MCF 10A (cell line): ENCODE data around the gene EIF2S1. TPM values are rescaled to one million over a fixed set of nuclear protein-coding genes. Genes with fewer than 3 reads are reported as not detected.

Experiments used
- BruUV-seq: library from RNA; stranded (reverse); fragments of 400-500 nt; replicated peaks from 2 replicates; lab custom pipeline; 2021; lab: Mats Ljungman, UMichigan
- CTCF ChIA-PET: fragments of 300-600 bp; sonication (Branson Sonifier 250); formaldehyde crosslinking; extraction: SDS; loops from one replicate; lab custom pipeline; 2021; ENCODE audit warnings: antibody characterized with exemption, inconsistent platforms; lab: Yijun Ruan, JAX
- POLR2A ChIA-PET: fragments of 300-600, 350-650 bp; sonication (Branson Sonifier 250); formaldehyde crosslinking; extraction: SDS; loops from one replicate; lab custom pipeline; 2020; ENCODE audit warnings: antibody characterized with exemption, inconsistent platforms; lab: Yijun Ruan, JAX
- DNase-seq: peaks from one replicate; pipeline ENCODE4 v3.0.0-alpha.2; 2018; ENCODE audit not compliant: unreplicated experiment
- H3K27ac Mint-ChIP-seq: one replicate; pipeline ENCODE4 v1.8.0; 2022; ENCODE audit warnings: mild to moderate bottlenecking, low read depth, mixed read lengths; ENCODE audit not compliant: unreplicated experiment
- H3K27me3 Mint-ChIP-seq: one replicate; pipeline ENCODE4 v1.8.0; 2022; ENCODE audit warnings: mixed read lengths; ENCODE audit not compliant: insufficient read depth, unreplicated experiment
- H3K36me3 Mint-ChIP-seq: one replicate; pipeline ENCODE4 v1.8.0; 2022; ENCODE audit warnings: mild to moderate bottlenecking, moderate library complexity, mixed read lengths; ENCODE audit not compliant: insufficient read depth, unreplicated experiment
- H3K4me1 Mint-ChIP-seq: one replicate; pipeline ENCODE4 v1.8.0; 2022; ENCODE audit warnings: mixed read lengths; ENCODE audit not compliant: insufficient read depth, unreplicated experiment
- H3K4me3 Mint-ChIP-seq: one replicate; pipeline ENCODE4 v1.8.0; 2022; ENCODE audit warnings: mild to moderate bottlenecking, moderate library complexity, mixed read lengths; ENCODE audit not compliant: unreplicated experiment
- H3K9me3 Mint-ChIP-seq: one replicate; pipeline ENCODE4 v1.8.0; 2022; ENCODE audit warnings: mixed read lengths; ENCODE audit not compliant: unreplicated experiment
- intact Hi-C: fragments of 100-400 bp; cut with micrococcal nuclease; formaldehyde crosslinking; loops from 2 replicates; pipeline ENCODE4 v1.14.1; 2022
- total RNA-seq: library from RNA; stranded (reverse); gene quantifications from 2 replicates; pipeline ENCODE4 v1.2.3, GENCODE V29; 2022
- TF ChIP-seq, protein P1 (sequence below): fragments of 200-600 bp; IDR thresholded peaks from one replicate; pipeline ENCODE4 v1.8.0; 2022; ENCODE audit warnings: antibody characterized with exemption, mild to moderate bottlenecking; ENCODE audit not compliant: unreplicated experiment

The EIF2S1 gene
- total RNA-seq, 1 experiment from 2014 or later, result 338 TPM

DNA sequence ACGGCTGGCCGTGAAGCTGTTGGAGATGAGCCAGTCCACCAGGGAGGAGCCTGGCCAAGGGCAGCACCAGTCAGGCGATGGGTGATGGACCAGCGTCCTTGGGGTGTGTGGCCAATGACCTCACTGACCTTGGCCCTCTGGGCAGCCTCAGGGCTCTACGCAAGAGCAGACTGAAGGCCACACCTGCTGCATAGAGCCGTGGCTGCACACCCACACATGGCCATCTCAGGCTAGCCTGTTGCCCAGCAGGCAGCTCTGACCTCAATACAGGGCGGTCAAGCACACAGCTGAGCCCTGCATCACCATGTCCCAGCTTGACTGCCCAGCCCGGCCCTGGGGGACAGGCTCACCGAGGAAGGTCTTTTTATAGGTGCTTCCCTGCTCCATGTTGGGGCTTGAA is 32.7 kb downstream of the EIF2S1 start:
- DNase-seq, result no peak
- Mint-ChIP-seq H3K27me3 (no peaks in the 10 kb centered on the region), H3K27ac (no peak overlapping the region), H3K36me3 (peaks cover 6% of the 10 kb centered on the region), H3K4me3 (no peak overlapping the region), H3K4me1 (no peaks in the 10 kb centered on the region), H3K9me3 (no peaks in the 10 kb centered on the region)
- POLR2A ChIA-PET, result no interaction called here
- TF ChIP-seq, protein P1, sequence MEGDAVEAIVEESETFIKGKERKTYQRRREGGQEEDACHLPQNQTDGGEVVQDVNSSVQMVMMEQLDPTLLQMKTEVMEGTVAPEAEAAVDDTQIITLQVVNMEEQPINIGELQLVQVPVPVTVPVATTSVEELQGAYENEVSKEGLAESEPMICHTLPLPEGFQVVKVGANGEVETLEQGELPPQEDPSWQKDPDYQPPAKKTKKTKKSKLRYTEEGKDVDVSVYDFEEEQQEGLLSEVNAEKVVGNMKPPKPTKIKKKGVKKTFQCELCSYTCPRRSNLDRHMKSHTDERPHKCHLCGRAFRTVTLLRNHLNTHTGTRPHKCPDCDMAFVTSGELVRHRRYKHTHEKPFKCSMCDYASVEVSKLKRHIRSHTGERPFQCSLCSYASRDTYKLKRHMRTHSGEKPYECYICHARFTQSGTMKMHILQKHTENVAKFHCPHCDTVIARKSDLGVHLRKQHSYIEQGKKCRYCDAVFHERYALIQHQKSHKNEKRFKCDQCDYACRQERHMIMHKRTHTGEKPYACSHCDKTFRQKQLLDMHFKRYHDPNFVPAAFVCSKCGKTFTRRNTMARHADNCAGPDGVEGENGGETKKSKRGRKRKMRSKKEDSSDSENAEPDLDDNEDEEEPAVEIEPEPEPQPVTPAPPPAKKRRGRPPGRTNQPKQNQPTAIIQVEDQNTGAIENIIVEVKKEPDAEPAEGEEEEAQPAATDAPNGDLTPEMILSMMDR, result no peak
- intact Hi-C loops, result no loop called here
- CTCF ChIA-PET, result interaction anchor here (1.1 kb wide), 1 partner anchor 26 kb away, joined by 3 read pairs; no protein-coding TSS in a partner anchor
- BruUV-seq, result no TSS peak

DNA sequence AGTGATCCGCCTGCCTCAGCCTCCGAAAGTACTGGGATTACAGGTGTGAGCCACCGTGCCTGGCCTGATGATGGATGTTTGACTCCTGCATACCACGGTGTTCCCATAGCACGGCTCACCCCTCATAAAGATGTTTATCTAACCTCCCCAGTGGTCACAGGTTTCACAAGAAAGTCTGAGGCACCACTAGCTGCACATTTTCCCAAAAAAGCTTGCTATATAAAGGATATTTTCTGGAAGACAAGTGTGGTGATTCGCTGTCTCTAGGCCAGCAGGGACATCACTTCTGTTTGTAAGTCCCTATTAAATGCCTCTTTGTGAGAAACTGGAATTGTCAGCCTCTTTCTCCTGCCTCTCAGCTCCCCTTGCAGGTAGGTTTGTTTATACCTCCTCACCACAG is 33.6 kb downstream of the EIF2S1 start:
- intact Hi-C loops, result no loop called here
- Mint-ChIP-seq H3K4me1 (no peaks in the 10 kb centered on the region), H3K27ac (no peak overlapping the region), H3K27me3 (no peaks in the 10 kb centered on the region), H3K4me3 (no peak overlapping the region), H3K36me3 (peaks cover 6% of the 10 kb centered on the region), H3K9me3 (no peaks in the 10 kb centered on the region)
- TF ChIP-seq, protein P1, result no peak
- ChIA-PET POLR2A (no interaction called here), CTCF (interaction anchor here (0.6 kb wide), 1 partner anchor 190 kb away, joined by 3 read pairs; no protein-coding TSS in a partner anchor)
- no TSS peak for BruUV-seq
- DNase-seq, result no peak

DNA sequence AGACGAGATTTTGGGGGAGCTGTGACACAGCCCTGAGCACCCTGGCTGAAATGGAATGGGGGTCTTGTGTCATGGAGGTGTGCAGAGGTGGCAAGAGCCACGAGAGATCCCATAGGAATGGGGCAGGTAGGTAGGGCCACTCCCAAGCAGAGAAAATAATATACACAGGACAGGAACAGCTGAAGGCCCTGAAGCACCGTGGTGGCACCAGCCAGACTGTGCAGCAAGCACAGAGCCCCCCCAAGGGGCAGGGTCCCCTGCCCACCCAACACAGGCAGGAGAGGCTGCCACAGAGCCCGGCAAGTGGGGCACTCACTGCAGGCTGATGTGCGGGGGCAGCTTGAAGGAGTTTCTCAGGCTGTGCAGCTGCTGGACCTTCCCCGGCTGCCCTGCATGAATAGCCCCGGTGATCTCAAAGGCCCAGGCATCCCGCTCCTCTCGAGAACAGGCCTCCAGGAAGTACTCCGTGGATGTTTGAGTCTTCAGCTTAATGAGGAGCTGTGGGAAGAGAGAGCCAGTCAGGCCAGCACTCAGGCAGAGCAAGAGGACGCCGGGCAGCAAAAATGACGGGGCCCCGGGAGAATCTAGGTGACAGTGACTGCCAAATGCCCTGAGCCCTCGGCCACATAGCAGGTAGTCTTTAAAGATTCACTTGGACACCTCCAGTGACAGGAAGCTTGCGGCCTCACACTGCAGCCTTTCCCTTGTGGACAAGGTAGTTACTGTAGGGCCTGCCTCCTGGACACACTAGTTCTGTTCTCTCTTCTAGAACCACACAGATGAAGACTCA is 35.2 kb downstream of the EIF2S1 start:
- intact Hi-C loops, result no loop called here
- DNase-seq, result no peak
- ChIA-PET CTCF (interaction anchor here (0.6 to 0.8 kb wide), 4 partner anchors 9 to 864 kb away, joined by 3 read pairs; no protein-coding TSS in a partner anchor), POLR2A (no interaction called here)
- no peaks in the 10 kb centered on the region for H3K27me3 Mint-ChIP-seq
- H3K4me3 Mint-ChIP-seq, result no peak overlapping the region
- peaks cover 6% of the 10 kb centered on the region for H3K36me3 Mint-ChIP-seq
- H3K4me1 Mint-ChIP-seq, result no peaks in the 10 kb centered on the region
- H3K9me3 Mint-ChIP-seq, result no peaks in the 10 kb centered on the region
- no peak overlapping the region for H3K27ac Mint-ChIP-seq
- BruUV-seq, result no TSS peak
- TF ChIP-seq, protein P1, result no peak

DNA sequence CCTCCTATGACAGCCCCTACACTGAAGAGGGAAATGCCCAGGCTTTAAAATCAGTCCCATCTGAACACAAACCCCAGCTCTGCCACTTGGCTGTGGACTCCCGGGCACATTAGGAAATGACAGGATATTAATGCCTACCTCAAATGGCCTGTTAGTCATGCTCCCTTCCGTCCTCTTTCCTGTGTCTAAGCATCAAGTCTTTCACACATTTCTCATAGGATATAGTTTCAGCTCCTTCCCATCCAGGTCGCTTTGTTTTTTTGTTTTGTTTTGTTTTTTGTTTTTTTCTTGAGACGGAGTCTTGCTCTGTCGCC is 35.7 kb downstream of the EIF2S1 start:
- intact Hi-C loops, result no loop called here
- ChIA-PET CTCF (interaction anchor here (0.6 to 0.7 kb wide), 2 partner anchors 9 to 24 kb away, joined by 3 read pairs; no protein-coding TSS in a partner anchor), POLR2A (no interaction called here)
- H3K27ac Mint-ChIP-seq, result no peak overlapping the region
- no peak for DNase-seq
- BruUV-seq, result no TSS peak
- peaks cover 6% of the 10 kb centered on the region for H3K36me3 Mint-ChIP-seq
- H3K9me3 Mint-ChIP-seq, result no peaks in the 10 kb centered on the region
- H3K27me3 Mint-ChIP-seq, result no peaks in the 10 kb centered on the region
- H3K4me3 Mint-ChIP-seq, result no peak overlapping the region
- no peaks in the 10 kb centered on the region for H3K4me1 Mint-ChIP-seq
- TF ChIP-seq, protein P1, result no peak
